T-helper 2 cell treated with Interferon-gamma antibody and Interleukin-4, amounts not matched to agents 100 ng/mL and 5 ng/mL, for 36 hours (primary cell): Measurements from ENCODE around the gene RUFY3. TPM values are rescaled to one million over a fixed set of nuclear protein-coding genes. Genes with fewer than 3 reads are reported as not detected.
"Not testable (repeated sequence)": the region's sequence is repeated elsewhere in the genome, so short reads cannot be mapped to it uniquely, and the experiment has no call there.

ENCODE experiments used
- intact Hi-C: fragments of 100-400 bp; cut with micrococcal nuclease; formaldehyde crosslinking; loops from one replicate; pipeline ENCODE4 v1.15.1; 2023
- total RNA-seq: library from RNA; stranded (reverse); gene quantifications from 2 replicates; pipeline ENCODE4 v1.2.3, GENCODE V29; 2022

RUFY3 gene, protein sequence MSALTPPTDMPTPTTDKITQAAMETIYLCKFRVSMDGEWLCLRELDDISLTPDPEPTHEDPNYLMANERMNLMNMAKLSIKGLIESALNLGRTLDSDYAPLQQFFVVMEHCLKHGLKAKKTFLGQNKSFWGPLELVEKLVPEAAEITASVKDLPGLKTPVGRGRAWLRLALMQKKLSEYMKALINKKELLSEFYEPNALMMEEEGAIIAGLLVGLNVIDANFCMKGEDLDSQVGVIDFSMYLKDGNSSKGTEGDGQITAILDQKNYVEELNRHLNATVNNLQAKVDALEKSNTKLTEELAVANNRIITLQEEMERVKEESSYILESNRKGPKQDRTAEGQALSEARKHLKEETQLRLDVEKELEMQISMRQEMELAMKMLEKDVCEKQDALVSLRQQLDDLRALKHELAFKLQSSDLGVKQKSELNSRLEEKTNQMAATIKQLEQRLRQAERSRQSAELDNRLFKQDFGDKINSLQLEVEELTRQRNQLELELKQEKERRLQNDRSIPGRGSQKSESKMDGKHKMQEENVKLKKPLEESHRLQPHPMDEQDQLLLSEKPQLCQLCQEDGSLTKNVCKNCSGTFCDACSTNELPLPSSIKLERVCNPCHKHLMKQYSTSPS
- 15.2 and 16.2 TPM in 2 replicates for total RNA-seq

DNA sequence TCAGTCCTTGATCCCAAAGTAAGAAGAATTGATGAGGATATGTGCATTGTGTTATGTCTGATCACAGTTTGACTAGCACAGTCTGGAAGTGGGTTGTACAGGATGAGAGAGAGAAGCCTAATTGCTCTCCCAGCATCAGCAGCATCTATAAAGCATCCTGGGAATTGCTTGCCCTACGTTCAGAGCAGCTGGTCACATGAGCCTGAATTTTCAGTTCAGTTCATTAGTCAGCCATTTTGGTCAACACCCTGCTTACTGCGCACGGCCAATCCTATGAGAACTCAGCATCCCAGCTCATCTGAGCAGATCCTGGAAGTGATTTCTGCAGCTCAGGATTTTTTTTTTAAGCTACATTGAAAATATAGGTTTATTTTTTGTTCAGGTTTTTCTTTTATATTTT lies at the start of gene RUFY3:
Gene RUFY3, plus strand, starts transcription at position 218 of the 400 bp plus-strand sequence. CDS start 610 bp downstream, outside the sequence.
- intact Hi-C loops = no loop called here

DNA sequence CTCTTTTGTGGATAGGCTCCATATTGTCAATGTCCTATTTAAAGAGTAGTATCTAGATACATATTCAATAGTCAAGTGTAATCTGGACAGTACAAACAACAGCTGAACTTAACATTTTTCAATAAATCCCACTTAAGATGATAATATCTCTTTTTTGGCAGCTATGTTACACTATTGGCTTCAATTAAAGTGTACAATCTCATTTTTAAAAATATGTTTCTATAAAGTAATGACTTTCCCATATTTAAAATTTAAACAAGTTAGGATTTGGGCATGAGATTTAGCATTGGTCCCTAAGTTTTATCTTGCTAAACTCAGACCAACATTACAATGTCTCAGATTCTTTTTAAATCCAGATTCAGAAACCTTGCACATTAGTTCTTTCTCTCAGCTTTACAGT lies 47.6 kb upstream of the RUFY3 start:
- intact Hi-C loops = no loop called here

DNA sequence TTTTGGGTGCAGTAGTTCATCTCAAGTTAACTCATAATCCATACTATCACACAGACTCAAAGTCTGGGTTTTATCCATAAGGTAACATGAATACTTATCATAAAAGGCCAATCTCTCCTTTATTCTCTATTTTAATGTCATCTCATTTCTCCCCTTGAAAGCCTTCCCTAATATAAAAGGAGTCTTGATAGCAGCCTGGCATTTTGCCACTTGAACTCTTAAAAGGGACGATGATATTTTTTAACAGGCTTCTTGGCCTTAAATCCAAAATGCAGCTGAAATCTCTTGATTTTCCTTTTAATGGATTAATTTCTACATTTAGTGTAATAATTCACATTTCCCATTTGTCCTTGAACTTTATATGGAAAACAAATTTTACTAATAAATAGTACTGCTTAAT lies 47.0 kb upstream of the RUFY3 start:
- intact Hi-C loops = no loop called here

DNA sequence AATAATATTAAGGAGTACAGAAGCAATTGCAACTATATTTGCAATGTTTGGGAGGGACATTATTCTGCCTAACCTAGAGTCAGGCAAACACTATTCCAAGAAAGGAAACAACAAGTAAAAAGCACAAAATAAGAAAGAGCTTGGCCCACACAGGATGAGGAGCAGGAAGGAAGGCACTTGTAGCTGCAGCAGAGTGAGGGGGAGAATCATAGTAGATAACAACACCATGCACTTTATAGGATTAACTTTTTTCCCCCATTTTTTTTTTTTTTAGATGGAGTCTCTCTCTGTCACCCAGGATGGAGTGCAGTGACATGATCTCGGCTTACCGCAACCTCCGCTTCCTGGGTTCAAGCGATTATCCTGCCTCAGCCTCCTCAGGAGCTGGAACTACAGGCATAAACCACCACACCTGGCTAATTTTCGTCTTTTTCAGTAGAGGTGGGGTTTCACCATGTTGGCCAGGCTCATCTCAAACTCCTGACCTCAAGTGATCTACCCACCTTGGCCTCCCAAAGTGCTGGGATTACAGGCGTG lies 45.1 kb upstream of the RUFY3 start:
- intact Hi-C loops = no loop called here

DNA sequence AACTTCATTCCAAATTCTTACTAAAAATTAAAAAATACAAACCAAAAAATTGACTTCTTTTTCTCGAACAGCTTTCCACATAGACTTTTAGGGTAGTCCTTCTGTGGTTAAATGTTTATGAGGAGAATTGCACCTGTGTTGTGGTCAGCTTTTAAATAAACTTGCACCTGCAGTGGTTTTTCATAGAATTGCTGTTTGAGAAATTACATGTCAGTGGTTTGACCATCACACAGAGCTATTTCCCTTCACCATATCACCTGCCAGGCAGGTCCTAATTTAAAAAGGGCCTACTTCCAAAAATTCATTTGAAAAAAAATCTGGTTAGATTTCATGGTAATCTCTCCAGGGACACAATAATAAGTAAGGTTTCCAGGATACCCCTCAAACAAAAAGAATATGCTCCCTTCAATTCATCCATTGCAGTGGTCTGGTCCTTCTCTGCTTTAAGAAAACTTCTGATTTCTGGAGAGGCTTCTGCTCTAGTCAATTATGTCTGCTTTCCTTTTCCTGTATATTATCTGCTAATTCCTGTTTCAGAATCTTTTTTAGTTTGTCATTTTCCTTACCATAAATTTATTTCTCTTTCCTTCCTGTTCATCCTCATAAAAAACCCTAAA lies 43.3 kb upstream of the RUFY3 start:
- intact Hi-C loops = no loop called here

DNA sequence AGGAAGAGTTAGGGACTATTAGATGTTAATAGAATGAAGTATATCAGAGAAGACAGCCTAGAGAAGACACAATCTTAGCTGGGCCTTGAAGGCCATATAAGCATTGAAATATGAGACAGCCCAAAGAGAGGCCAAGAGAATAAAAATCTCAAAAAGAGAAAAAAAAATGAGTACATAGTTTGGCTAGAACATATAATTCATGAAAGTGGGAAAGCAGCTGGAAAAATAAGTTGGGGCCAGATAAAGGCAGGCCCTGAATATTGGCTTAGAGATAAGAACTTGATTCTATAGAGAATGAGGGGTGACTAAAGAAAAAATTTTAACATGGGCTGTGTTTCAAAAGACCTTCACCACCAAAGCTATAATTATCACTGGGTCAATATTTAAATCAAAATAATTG lies 40.8 kb upstream of the RUFY3 start:
- intact Hi-C loops = no loop called here

DNA sequence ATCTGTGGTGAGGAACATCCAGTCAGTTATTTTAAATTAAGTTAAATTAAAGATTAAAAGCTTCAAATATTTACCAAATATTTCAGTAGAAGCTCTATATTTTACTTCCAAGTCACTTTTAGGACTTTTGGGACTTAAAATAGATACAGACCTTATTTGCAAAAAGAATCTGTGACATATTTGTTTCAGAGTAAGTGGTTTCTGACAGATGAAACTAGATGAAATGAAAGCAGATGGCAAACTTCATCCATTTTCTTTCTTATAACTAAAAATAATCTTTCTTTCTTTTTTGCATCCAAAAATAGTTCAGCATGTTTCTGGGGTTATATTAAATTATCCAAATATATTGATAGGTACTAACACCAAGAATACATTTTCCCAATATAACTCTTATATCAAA lies 40.1 kb upstream of the RUFY3 start:
- intact Hi-C loops = no loop called here

DNA sequence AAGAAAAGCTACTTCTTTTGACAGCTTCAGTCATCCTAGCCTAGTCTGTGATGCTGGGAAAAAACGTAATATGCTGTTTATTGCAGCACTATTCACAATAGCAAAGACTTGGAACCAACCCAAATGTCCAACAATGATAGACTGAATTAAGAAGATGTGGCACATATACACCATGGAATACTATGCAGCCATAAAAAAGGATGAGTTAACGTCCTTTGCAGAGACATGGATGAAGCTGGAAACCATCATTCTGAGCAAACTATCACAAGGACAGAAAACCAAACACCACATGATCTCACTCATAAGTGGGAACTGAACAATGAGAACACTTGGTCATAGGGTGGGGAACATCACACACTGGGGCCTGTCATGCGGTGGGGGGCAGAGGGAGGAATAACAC lies 39.6 kb upstream of the RUFY3 start:
- intact Hi-C loops = not testable (repeated sequence)

GRCh38 chr4:70687392-70687791 lies 34.4 kb upstream of the RUFY3 start:
- intact Hi-C loops = loop anchor here (5.0 kb wide), 2 partner anchors 70 to 85 kb away; no protein-coding TSS in a partner anchor

- intact Hi-C loops = loop anchor here (1.0 to 5.0 kb wide), 8 partner anchors 17 to 305 kb away; partner anchors contain the start of genes DCK, GRSF1 and MOB1B
Observed at GRCh38 chr4:70687821-70688794, 33.7 kb upstream of the RUFY3 start, which contains the start of gene UTP3. TSS of gene UTP3 (plus strand) at chr4:70688532. CDS start at chr4:70688678, 146 bp downstream.

GRCh38 chr4:70688795-70689231 lies 33.0 kb upstream of the RUFY3 start:
- intact Hi-C loops = loop anchor here (1.0 to 5.0 kb wide), 8 partner anchors 16 to 304 kb away; partner anchors contain the start of genes DCK, GRSF1 and MOB1B

- intact Hi-C loops = no loop called here
Observed at GRCh38 chr4:70691661-70692060, 30.1 kb upstream of the RUFY3 start.

- intact Hi-C loops = not testable (repeated sequence)
Observed at GRCh38 chr4:70694633-70695032, 27.1 kb upstream of the RUFY3 start.

DNA sequence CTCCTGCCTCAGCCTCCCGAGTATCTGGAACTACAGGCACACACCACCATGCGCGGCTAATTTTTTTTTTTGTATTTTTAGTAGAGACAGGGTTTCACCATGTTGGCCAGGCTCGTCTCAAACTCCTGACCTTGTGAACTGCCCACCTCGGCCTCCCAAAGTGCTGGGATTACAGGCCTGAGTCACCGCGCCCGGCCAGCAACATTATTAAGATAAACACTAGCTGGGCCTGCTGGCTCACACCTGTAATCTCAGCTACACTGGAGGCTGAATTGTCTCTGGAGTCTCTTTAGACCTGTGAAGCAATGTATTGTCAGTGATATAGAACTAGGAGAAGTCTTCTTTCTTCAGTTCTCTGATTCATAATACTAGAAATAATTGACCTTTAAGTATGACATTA lies 23.3 kb upstream of the RUFY3 start:
- intact Hi-C loops = not testable (repeated sequence)

DNA sequence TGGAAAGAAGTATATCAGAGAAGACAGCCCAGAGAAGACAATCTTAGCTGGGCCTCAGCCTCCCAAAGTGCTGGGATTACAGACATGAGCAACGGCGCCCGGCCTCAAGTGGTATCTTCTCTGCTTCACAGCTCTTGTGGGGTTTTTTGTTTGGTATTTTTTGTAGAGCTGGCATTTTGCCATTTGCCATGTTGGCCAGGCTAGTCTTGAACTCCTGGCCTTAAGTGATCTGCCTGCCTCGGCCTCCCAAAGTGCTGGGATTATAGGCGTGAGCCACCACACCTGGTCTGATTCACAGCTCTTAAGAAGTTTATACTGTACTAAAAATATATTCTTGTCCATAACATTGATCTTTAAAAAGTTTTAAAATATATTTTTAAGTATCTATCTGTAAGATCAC lies 21.1 kb upstream of the RUFY3 start:
- intact Hi-C loops = no loop called here

GRCh38 chr4:70701271-70701670 lies 20.5 kb upstream of the RUFY3 start:
- intact Hi-C loops = no loop called here

GRCh38 chr4:70702592-70702991 lies 19.2 kb upstream of the RUFY3 start:
- intact Hi-C loops = not testable (repeated sequence)

DNA sequence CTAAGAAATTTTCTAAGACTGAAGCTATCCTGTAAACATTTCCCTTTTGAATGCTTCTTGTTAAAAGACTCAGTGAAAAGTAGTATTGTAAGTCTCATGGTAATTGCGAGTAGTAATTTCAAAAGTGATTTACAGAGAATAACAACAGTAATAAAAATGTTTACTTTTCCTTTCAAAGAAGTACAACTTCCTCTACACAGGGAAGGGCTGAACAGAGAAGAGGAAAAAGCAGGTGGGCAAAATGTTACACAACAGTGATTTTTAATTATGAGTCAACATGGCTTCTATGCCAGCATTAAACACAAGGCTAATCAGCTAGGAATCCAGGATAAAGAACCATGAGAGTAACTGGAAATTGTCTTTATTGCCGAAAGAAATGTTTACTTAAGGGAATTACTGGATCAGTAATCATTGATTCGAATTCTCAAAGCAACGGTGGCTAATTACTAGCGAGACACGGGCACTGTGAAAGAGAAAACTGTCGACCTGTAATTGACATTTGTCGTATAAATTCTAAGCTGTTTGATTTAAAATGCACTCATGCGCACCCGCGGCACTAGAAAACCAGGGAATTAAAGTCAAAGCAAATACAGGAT lies 18.0 kb upstream of the RUFY3 start:
- intact Hi-C loops = no loop called here

GRCh38 chr4:70704215-70704930 lies 17.4 kb upstream of the RUFY3 start:
- intact Hi-C loops = no loop called here

GRCh38 chr4:70704931-70705182 lies 16.9 kb upstream of the RUFY3 start:
- intact Hi-C loops = loop anchor here (1.0 kb wide), 4 partner anchors 17 to 197 kb away; partner anchors contain the start of genes GRSF1, MOB1B and UTP3
